ENCODE results near the gene DERA. TPM values are rescaled to one million over a fixed set of nuclear protein-coding genes. Genes with fewer than 3 reads are reported as not detected.
A peak's percentile ranks its signal among the peaks of the same experiment; 100 is the strongest.

The DERA gene
- total RNA-seq, 1 donor: 47.4 TPM

GRCh38 chr12:16086462-16086861 is 175.3 kb downstream of the DERA start:
- no peaks in the 10 kb centered on the region for H3K79me2 ChIP-seq (ENCODE audit: insufficient read depth, low read length)
- H3K36me3 ChIP-seq (ENCODE audit: insufficient read depth, low read length): no peaks in the 10 kb centered on the region

GRCh38 chr12:16086942-16087341 is 175.8 kb downstream of the DERA start:
- Histone ChIP-seq H3K4me2 (ENCODE audit: insufficient read depth, low read length) (no peak overlapping the region), H4K20me1 (ENCODE audit: insufficient read depth, low read length) (no peaks in the 10 kb centered on the region), H3K4me3 (ENCODE audit: insufficient read depth, low read length) (no peak overlapping the region), H3K27ac (ENCODE audit: low read depth, low read length) (no peak overlapping the region), H2AFZ (ENCODE audit: low read length) (no peak overlapping the region), H3K4me1 (ENCODE audit: insufficient read depth, low read length) (no peaks in the 10 kb centered on the region), H3K79me2 (ENCODE audit: insufficient read depth, low read length) (no peaks in the 10 kb centered on the region), H3K36me3 (ENCODE audit: insufficient read depth, low read length) (no peaks in the 10 kb centered on the region), H3K27me3 (ENCODE audit: insufficient read depth, low read length) (no peaks in the 10 kb centered on the region), H3K9me3 (ENCODE audit: low read depth, low read length) (no peaks in the 10 kb centered on the region)
- TF ChIP-seq, protein P1, sequence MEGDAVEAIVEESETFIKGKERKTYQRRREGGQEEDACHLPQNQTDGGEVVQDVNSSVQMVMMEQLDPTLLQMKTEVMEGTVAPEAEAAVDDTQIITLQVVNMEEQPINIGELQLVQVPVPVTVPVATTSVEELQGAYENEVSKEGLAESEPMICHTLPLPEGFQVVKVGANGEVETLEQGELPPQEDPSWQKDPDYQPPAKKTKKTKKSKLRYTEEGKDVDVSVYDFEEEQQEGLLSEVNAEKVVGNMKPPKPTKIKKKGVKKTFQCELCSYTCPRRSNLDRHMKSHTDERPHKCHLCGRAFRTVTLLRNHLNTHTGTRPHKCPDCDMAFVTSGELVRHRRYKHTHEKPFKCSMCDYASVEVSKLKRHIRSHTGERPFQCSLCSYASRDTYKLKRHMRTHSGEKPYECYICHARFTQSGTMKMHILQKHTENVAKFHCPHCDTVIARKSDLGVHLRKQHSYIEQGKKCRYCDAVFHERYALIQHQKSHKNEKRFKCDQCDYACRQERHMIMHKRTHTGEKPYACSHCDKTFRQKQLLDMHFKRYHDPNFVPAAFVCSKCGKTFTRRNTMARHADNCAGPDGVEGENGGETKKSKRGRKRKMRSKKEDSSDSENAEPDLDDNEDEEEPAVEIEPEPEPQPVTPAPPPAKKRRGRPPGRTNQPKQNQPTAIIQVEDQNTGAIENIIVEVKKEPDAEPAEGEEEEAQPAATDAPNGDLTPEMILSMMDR (IDR thresholded peaks at IDR 0.05; ENCODE audit: extremely low read depth, low read depth, low read length): no peak
- peak; percentile 43 for DNase-seq (ENCODE audit: insufficient read length, low spot score, missing footprints)

More at GRCh38 chr12:16086462-16086861, 175.3 kb downstream of the DERA start:
- no peak for DNase-seq (ENCODE audit: insufficient read length, low spot score, missing footprints)
- Histone ChIP-seq H4K20me1 (ENCODE audit: insufficient read depth, low read length) (no peaks in the 10 kb centered on the region), H3K27ac (ENCODE audit: low read depth, low read length) (no peak overlapping the region), H3K4me1 (ENCODE audit: insufficient read depth, low read length) (no peaks in the 10 kb centered on the region), H3K27me3 (ENCODE audit: insufficient read depth, low read length) (no peaks in the 10 kb centered on the region), H3K4me3 (ENCODE audit: insufficient read depth, low read length) (no peak overlapping the region), H3K4me2 (ENCODE audit: insufficient read depth, low read length) (no peak overlapping the region), H2AFZ (ENCODE audit: low read length) (no peak overlapping the region), H3K9me3 (ENCODE audit: low read depth, low read length) (no peaks in the 10 kb centered on the region)
- TF ChIP-seq, protein P1 (IDR thresholded peaks at IDR 0.05; ENCODE audit: extremely low read depth, low read depth, low read length): no peak

Other genes with a start within 250 kb of the DERA start
- gene EPS8, start 121.9 kb upstream of the DERA start, total RNA-seq: 139 and 160 TPM in 2 replicates
- 67.8 and 69.5 TPM in 2 replicates for gene STRAP, start 28.9 kb upstream of the DERA start, total RNA-seq